NK-92 (cell line): ENCODE measurements around the gene LHFPL3.
"Not testable (repeated sequence)": the region's sequence is repeated elsewhere in the genome, so short reads cannot be mapped to it uniquely, and the experiment has no call there.

Experiments
- DNase-seq: peaks from one replicate; lab custom pipeline; 2025; ENCODE audit not compliant: unreplicated experiment; lab: John Stamatoyannopoulos, UW

Gene LHFPL3

GRCh38 chr7:104328296-104328969 is at the start of gene LHFPL3:
Gene LHFPL3 (plus strand): TSS chr7:104328603.
- DNase-seq = no peak

- not testable (repeated sequence) for DNase-seq
Observed at GRCh38 chr7:104281685-104282084, 46.7 kb upstream of the LHFPL3 start.

- DNase-seq = no peak
Observed at GRCh38 chr7:104286839-104287238, 41.6 kb upstream of the LHFPL3 start.

GRCh38 chr7:104288137-104288536 is 40.3 kb upstream of the LHFPL3 start:
- no peak for DNase-seq

GRCh38 chr7:104294291-104294690 is 34.1 kb upstream of the LHFPL3 start:
- DNase-seq = no peak

GRCh38 chr7:104296266-104296665 is 32.1 kb upstream of the LHFPL3 start:
- DNase-seq = no peak

- DNase-seq = no peak
Observed at GRCh38 chr7:104296900-104297299, 31.5 kb upstream of the LHFPL3 start.

GRCh38 chr7:104299323-104299722 is 29.1 kb upstream of the LHFPL3 start:
- no peak for DNase-seq

GRCh38 chr7:104299777-104300176 is 28.6 kb upstream of the LHFPL3 start:
- DNase-seq = no peak

GRCh38 chr7:104306793-104307192 is 21.6 kb upstream of the LHFPL3 start:
- no peak for DNase-seq

- DNase-seq = no peak
Observed at GRCh38 chr7:104317948-104318629, 10.3 kb upstream of the LHFPL3 start.

GRCh38 chr7:104327534-104327933 is 869 bp upstream of the LHFPL3 start:
- no peak for DNase-seq

- no peak for DNase-seq
Observed at GRCh38 chr7:104327938-104328295, 486 bp upstream of the LHFPL3 start.

- no peak for DNase-seq
Observed at GRCh38 chr7:104328970-104329825, 795 bp downstream of the LHFPL3 start.

GRCh38 chr7:104341546-104341945 is 13.1 kb downstream of the LHFPL3 start:
- no peak for DNase-seq

- no peak for DNase-seq
Observed at GRCh38 chr7:104352736-104353135, 24.3 kb downstream of the LHFPL3 start.

GRCh38 chr7:104357166-104357565 is 28.8 kb downstream of the LHFPL3 start:
- no peak for DNase-seq

GRCh38 chr7:104358446-104359132 is 30.2 kb downstream of the LHFPL3 start:
- no peak for DNase-seq

GRCh38 chr7:104362756-104363155 is 34.4 kb downstream of the LHFPL3 start:
- DNase-seq = no peak

- no peak for DNase-seq
Observed at GRCh38 chr7:104363355-104363754, 35.0 kb downstream of the LHFPL3 start.

GRCh38 chr7:104366390-104366789 is 38.0 kb downstream of the LHFPL3 start:
- no peak for DNase-seq
